Activated CD4-positive, alpha-beta T cell treated with anti-CD3 and anti-CD28 coated beads, Interleukin-2, amount 50 U/mL, for 4 hours (primary cell): ENCODE data around the gene NUDCD2.
"Not testable (repeated sequence)": the region's sequence is repeated elsewhere in the genome, so short reads cannot be mapped to it uniquely, and the experiment has no call there.

Experiments used
- DNase-seq, 2 experiments: peaks; one replicate each; pipeline ENCODE4 v3.0.0-alpha.2; 2020

NUDCD2 gene

DNA sequence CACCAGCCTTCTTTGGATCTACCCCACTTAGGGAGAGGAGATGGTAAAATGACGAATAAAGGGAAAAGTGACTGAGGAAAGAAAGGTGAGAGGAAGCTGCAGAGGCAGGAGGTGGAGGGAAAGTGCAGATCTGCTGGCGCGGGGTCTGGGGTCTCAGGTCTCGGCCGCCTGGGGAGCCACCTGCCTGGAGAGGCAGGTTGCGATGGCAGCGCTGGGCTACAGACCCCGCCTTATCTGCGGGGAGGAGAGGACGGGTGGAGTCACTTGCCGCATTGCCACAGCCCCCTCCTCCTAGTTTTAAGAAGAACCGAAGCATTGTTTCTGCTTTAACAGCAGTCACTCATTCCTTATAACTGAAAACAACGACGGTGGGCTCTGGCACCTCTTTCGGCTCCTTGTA, 44.2 kb downstream of the NUDCD2 start:
- DNase-seq, result not testable (repeated sequence)

- DNase-seq, result no peak
These were observed 49.4 kb downstream of the NUDCD2 start for GRCh38 chr5:163410505-163410904.

DNA sequence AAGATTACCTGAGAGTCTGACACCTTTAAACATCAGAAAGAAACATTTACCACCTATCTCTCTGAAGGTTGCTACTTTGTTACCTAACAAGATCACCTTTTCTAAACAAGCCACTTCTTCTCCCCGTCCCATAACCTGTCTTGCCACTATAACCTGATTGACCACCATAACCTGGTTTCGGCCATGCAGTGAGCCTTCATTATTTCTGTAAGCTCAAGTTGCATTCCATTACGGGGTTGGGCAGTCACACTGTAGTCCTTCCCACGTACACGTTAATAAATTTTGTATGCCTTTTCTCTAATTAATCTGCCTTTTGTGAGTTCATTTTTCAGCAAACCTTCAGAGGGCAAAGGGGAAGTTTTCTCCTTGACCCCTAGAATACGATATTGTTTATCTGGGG, 50.5 kb downstream of the NUDCD2 start:
- DNase-seq, result no peak

GRCh38 chr5:163408311-163408923, 51.5 kb downstream of the NUDCD2 start:
- peak; percentile 31 to 37 for DNase-seq

- no peak for DNase-seq
These were observed 52.8 kb downstream of the NUDCD2 start for GRCh38 chr5:163407034-163407655.

- no peak for DNase-seq
These were observed 55.3 kb downstream of the NUDCD2 start for GRCh38 chr5:163404364-163405173.

- no peak for DNase-seq
These were observed 57.9 kb downstream of the NUDCD2 start for GRCh38 chr5:163402007-163402406.

GRCh38 chr5:163401271-163401670, 58.6 kb downstream of the NUDCD2 start:
- no peak for DNase-seq

DNA sequence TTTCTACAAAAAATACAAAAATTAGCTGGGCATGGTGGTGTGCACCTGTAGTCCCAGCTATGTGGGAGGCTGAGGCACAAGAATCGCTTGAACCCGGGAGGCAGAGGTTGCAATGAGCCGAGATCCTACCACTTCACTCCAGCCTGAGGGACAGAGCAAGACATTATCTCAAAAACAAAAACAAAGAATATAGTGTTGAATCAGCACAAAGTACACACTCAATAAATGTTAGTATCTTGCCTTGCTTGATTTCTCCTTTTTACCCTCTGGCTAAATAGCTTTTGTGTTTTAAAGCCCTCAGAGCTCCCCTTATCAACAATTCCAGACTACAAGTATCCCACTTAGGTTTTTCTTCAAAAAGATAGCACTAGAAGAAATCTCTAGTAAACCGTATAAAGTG, 60.0 kb downstream of the NUDCD2 start:
- DNase-seq, result no peak

GRCh38 chr5:163397354-163397753, 62.5 kb downstream of the NUDCD2 start:
- no peak for DNase-seq

GRCh38 chr5:163396818-163397340, 63.0 kb downstream of the NUDCD2 start:
- DNase-seq, result not testable (repeated sequence)
